Parathyroid adenoma (tissue), 2 donors: ENCODE measurements around the gene RAB11FIP3.
"Not testable (repeated sequence)": the region's sequence is repeated elsewhere in the genome, so short reads cannot be mapped to it uniquely, and the experiment has no call there.

ENCODE experiments used
- H2AFZ ChIP-seq: fragments of 300-600 bp; sonication (generic); one replicate; pipeline ENCODE4 v1.7.0; 2017; ENCODE audit warnings: antibody characterized with exemption, mild to moderate bottlenecking
- H3K27ac ChIP-seq: fragments of 300-600 bp; sonication (generic); one replicate; pipeline ENCODE4 v1.7.0; 2017
- H3K27me3 ChIP-seq: fragments of 300-600 bp; sonication (generic); one replicate; pipeline ENCODE4 v1.7.0; 2017; ENCODE audit warnings: low read length; ENCODE audit not compliant: control insufficient read depth, insufficient read depth
- H3K36me3 ChIP-seq: fragments of 300-600 bp; sonication (generic); one replicate; pipeline ENCODE4 v1.7.0; 2017; ENCODE audit warnings: low read length; ENCODE audit not compliant: control insufficient read depth, insufficient read depth
- H3K4me1 ChIP-seq: fragments of 300-600 bp; sonication (generic); one replicate; pipeline ENCODE4 v1.7.0; 2017; ENCODE audit warnings: control low read depth
- H3K4me2 ChIP-seq: fragments of 300-600 bp; sonication (generic); one replicate; pipeline ENCODE4 v1.7.0; 2017; ENCODE audit warnings: low read length
- H3K4me3 ChIP-seq: fragments of 300-600 bp; sonication (generic); one replicate; pipeline ENCODE4 v1.7.0; 2017; ENCODE audit warnings: low read depth, low read length
- H3K79me2 ChIP-seq: fragments of 300-600 bp; sonication (generic); one replicate; pipeline ENCODE4 v1.7.0; 2017; ENCODE audit warnings: control low read depth
- H3K9ac ChIP-seq: fragments of 300-600 bp; sonication (generic); one replicate; pipeline ENCODE4 v1.7.0; 2017; ENCODE audit warnings: mild to moderate bottlenecking
- H3K9me3 ChIP-seq: fragments of 300-600 bp; sonication (generic); one replicate; pipeline ENCODE4 v1.7.0; 2017; ENCODE audit warnings: low read length; ENCODE audit not compliant: control insufficient read depth
- CTCF ChIP-seq: fragments of 300-600 bp; sonication (generic); IDR thresholded peaks from one replicate; pipeline ENCODE4 v1.7.0; 2017; ENCODE audit warnings: antibody characterized with exemption, mild to moderate bottlenecking
- donor health status: primary hyperparathyroidism.

Gene RAB11FIP3

GRCh38 chr16:459761-460160 is 34.3 kb downstream of the RAB11FIP3 start:
- H3K9ac ChIP-seq, result no peak overlapping the region
- no peaks in the 10 kb centered on the region for H3K9me3 ChIP-seq
- no peak for TF ChIP-seq CTCF
- H3K36me3 ChIP-seq, result no peaks in the 10 kb centered on the region
- H2AFZ ChIP-seq, result no peak overlapping the region
- peaks cover 24% of the 10 kb centered on the region for H3K4me1 ChIP-seq
- H3K4me3 ChIP-seq, result no peak overlapping the region
- H3K79me2 ChIP-seq, result peaks cover 44% of the 10 kb centered on the region
- no peak overlapping the region for H3K27ac ChIP-seq
- H3K27me3 ChIP-seq, result no peaks in the 10 kb centered on the region
- H3K4me2 ChIP-seq, result no peak overlapping the region

GRCh38 chr16:460787-461186 is 35.3 kb downstream of the RAB11FIP3 start:
- Histone ChIP-seq H3K4me1 (peaks cover 23% of the 10 kb centered on the region), H3K9me3 (no peaks in the 10 kb centered on the region), H3K4me3 (no peak overlapping the region), H3K79me2 (peaks cover 50% of the 10 kb centered on the region), H3K27me3 (no peaks in the 10 kb centered on the region), H2AFZ (no peak overlapping the region), H3K27ac (no peak overlapping the region), H3K4me2 (no peak overlapping the region), H3K36me3 (no peaks in the 10 kb centered on the region), H3K9ac (no peak overlapping the region)
- TF ChIP-seq CTCF, result no peak

GRCh38 chr16:463071-463470 is 37.6 kb downstream of the RAB11FIP3 start:
- Histone ChIP-seq H3K36me3 (no peaks in the 10 kb centered on the region), H2AFZ (no peak overlapping the region), H3K9ac (no peak overlapping the region), H3K4me1 (peaks cover 8% of the 10 kb centered on the region), H3K79me2 (peaks cover 62% of the 10 kb centered on the region), H3K4me2 (no peak overlapping the region), H3K4me3 (no peak overlapping the region), H3K27ac (no peak overlapping the region), H3K9me3 (no peaks in the 10 kb centered on the region), H3K27me3 (no peaks in the 10 kb centered on the region)
- no peak for TF ChIP-seq CTCF

- Histone ChIP-seq H3K9me3 (no peaks in the 10 kb centered on the region), H3K9ac (no peak overlapping the region), H3K79me2 (peaks cover 56% of the 10 kb centered on the region), H2AFZ (no peak overlapping the region), H3K36me3 (no peaks in the 10 kb centered on the region), H3K27ac (no peak overlapping the region), H3K27me3 (no peaks in the 10 kb centered on the region), H3K4me3 (no peak overlapping the region), H3K4me2 (no peak overlapping the region), H3K4me1 (no peaks in the 10 kb centered on the region)
- TF ChIP-seq CTCF, result no peak
Observed at GRCh38 chr16:466651-467050, 41.2 kb downstream of the RAB11FIP3 start.

- H3K27ac ChIP-seq, H3K36me3 ChIP-seq, H3K4me2 ChIP-seq, H3K27me3 ChIP-seq, H3K9me3 ChIP-seq, H3K4me3 ChIP-seq, H2AFZ ChIP-seq, H3K9ac ChIP-seq, H3K4me1 ChIP-seq: not testable (repeated sequence)
- H3K79me2 ChIP-seq, result peaks cover 50% of the 10 kb centered on the region
Observed at GRCh38 chr16:467249-467871, 41.9 kb downstream of the RAB11FIP3 start.
